ENCODE measurements around the gene CACNA1B. TPM values are rescaled to one million over a fixed set of nuclear protein-coding genes. Genes with fewer than 3 reads are reported as not detected.

Gene CACNA1B
- total RNA-seq, 2 donors from 2014 or later: 3.6 to 7.9 TPM

DNA sequence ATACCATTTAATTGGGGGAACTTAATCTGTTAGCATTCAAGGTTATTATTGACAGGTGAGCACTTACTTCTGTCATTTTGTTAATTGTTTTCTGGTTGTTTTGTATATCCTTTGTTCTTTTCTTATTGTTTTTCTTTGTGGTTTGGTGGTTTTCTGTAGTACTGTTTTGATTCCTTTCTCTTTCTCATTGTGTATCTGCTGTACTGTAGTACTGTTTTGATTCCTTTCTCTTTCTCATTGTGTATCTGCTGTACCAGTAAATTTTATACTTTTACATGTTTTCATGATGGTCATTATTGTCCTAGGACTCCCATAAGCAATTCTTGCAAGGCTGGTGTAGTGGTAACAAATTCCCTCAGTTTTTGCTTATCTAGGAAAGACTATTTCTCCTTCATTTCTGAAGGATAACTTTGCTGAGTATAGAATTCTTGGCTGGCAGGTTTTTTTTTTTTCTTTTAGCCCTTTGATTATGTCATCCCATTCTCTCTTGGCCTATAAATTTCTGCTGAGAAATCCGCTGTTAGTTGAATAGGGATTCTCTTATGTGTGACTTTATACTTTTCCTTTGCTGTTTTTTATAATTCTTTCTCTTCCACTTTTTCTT lies 24.1 kb upstream of the CACNA1B start:
- Histone ChIP-seq H3K36me3 (ENCODE audit: control insufficient read depth, insufficient read depth, low read length) (no peaks in the 10 kb centered on the region), H3K4me3 (ENCODE audit: low read length) (no peak overlapping the region), H3K4me1 (ENCODE audit: control insufficient read depth, insufficient read depth, low read length) (no peaks in the 10 kb centered on the region), H3K27ac (ENCODE audit: low read depth, low read length) (no peak overlapping the region), H3K27me3 (ENCODE audit: control insufficient read depth, insufficient read depth, low read length, poor library complexity, severe bottlenecking) (no peaks in the 10 kb centered on the region), H3K9ac (ENCODE audit: extremely low read depth, low read length, poor library complexity, severe bottlenecking) (no peak overlapping the region), H3K9me3 (ENCODE audit: control insufficient read depth, low read length) (peaks cover 29% of the 10 kb centered on the region)
- H3K9me3 Mint-ChIP-seq: peaks cover 25% of the 10 kb centered on the region
- peaks cover 8% of the 10 kb centered on the region for H3K4me1 Mint-ChIP-seq
- H3K4me3 Mint-ChIP-seq: no peak overlapping the region
- H3K36me3 Mint-ChIP-seq (ENCODE audit: low read depth): no peaks in the 10 kb centered on the region
- no peak overlapping the region for H3K27ac Mint-ChIP-seq
- H3K27me3 Mint-ChIP-seq (ENCODE audit: insufficient read depth): peaks cover 39% of the 10 kb centered on the region
- DNase-seq: no peak
- TF ChIP-seq, protein P1, sequence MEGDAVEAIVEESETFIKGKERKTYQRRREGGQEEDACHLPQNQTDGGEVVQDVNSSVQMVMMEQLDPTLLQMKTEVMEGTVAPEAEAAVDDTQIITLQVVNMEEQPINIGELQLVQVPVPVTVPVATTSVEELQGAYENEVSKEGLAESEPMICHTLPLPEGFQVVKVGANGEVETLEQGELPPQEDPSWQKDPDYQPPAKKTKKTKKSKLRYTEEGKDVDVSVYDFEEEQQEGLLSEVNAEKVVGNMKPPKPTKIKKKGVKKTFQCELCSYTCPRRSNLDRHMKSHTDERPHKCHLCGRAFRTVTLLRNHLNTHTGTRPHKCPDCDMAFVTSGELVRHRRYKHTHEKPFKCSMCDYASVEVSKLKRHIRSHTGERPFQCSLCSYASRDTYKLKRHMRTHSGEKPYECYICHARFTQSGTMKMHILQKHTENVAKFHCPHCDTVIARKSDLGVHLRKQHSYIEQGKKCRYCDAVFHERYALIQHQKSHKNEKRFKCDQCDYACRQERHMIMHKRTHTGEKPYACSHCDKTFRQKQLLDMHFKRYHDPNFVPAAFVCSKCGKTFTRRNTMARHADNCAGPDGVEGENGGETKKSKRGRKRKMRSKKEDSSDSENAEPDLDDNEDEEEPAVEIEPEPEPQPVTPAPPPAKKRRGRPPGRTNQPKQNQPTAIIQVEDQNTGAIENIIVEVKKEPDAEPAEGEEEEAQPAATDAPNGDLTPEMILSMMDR (conservative IDR thresholded peaks at IDR 0.05): no peak
- 100% methylated on average over 1 of the region's 1 CpG; no CpG with 5 or more reads in 1 of the 2 experiments for WGBS, 2 experiments (ENCODE audit: insufficient coverage in 1 of 2, insufficient read length in 1 of 2)

DNA sequence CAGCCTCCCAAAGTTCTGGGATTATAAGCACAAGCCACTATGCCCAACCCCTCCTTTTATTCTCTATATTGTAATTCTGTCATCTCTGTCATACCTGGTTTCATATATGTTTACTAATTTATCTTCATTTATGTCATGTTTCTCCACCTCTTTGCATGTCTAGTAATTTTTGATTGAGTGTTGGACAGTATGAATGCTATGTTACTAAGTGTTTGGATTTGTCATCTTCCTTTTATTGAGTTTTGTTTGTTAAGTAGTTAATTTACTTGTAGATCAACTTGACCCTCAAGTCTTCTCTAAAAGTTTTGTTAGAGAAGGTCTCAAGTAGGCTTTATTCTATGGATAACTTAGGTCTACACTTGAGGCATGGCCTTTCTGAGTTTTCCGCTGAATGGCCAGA lies 17.2 kb upstream of the CACNA1B start:
- no peak overlapping the region for H3K4me3 ChIP-seq (ENCODE audit: low read length)
- Mint-ChIP-seq H3K4me3 (no peak overlapping the region), H3K9me3 (peaks cover 23% of the 10 kb centered on the region), H3K36me3 (ENCODE audit: low read depth) (no peaks in the 10 kb centered on the region), H3K27me3 (ENCODE audit: insufficient read depth) (peaks cover 37% of the 10 kb centered on the region), H3K27ac (no peak overlapping the region), H3K4me1 (peaks cover 4% of the 10 kb centered on the region)
- H3K9me3 ChIP-seq (ENCODE audit: control insufficient read depth, low read length): peaks cover 40% of the 10 kb centered on the region
- 57 to 91% methylated on average over 1 of the region's 1 CpG for WGBS, 2 experiments (ENCODE audit: insufficient coverage in 1 of 2, insufficient read length in 1 of 2)
- H3K36me3 ChIP-seq (ENCODE audit: control insufficient read depth, insufficient read depth, low read length): no peaks in the 10 kb centered on the region
- TF ChIP-seq, protein P1 (conservative IDR thresholded peaks at IDR 0.05): no peak
- no peaks in the 10 kb centered on the region for H3K4me1 ChIP-seq (ENCODE audit: control insufficient read depth, insufficient read depth, low read length)
- no peaks in the 10 kb centered on the region for H3K27me3 ChIP-seq (ENCODE audit: control insufficient read depth, insufficient read depth, low read length, poor library complexity, severe bottlenecking)
- no peak for DNase-seq
- no peak overlapping the region for H3K9ac ChIP-seq (ENCODE audit: extremely low read depth, low read length, poor library complexity, severe bottlenecking)
- no peak overlapping the region for H3K27ac ChIP-seq (ENCODE audit: low read depth, low read length)

DNA sequence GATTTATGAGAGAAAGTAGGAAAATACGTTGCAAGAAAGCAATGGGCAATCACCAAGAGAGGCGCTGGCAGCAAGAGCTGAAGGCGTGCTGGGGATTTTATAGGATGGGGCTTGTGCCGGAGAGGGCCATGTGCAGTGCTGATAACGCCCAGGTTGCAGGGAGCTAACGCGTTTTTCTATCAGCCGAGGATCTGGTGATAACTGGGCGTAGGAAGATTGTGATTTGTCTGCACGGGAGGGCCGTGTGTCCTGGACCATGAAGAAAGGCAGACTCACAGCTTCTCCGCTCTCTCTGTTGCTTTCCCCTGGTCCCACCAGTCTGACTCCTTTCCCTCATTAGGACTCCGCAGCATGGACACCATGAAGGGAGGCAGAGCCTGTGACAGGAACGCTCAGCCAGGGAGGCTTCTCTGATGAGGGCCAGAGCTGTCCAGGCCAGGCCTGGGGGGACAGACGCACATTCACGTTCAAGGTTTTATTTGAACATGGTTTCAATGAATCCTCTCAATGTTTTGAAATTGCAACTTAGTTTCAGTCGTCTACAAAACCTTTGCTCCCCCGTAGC lies 11.9 kb upstream of the CACNA1B start:
- H3K4me3 Mint-ChIP-seq: no peak overlapping the region
- H3K9ac ChIP-seq (ENCODE audit: extremely low read depth, low read length, poor library complexity, severe bottlenecking): no peak overlapping the region
- TF ChIP-seq, protein P1 (conservative IDR thresholded peaks at IDR 0.05): no peak
- H3K4me1 ChIP-seq (ENCODE audit: control insufficient read depth, insufficient read depth, low read length): no peaks in the 10 kb centered on the region
- H3K9me3 Mint-ChIP-seq: peaks cover 7% of the 10 kb centered on the region
- H3K36me3 ChIP-seq (ENCODE audit: control insufficient read depth, insufficient read depth, low read length): no peaks in the 10 kb centered on the region
- H3K4me1 Mint-ChIP-seq: peaks cover 15% of the 10 kb centered on the region
- H3K36me3 Mint-ChIP-seq (ENCODE audit: low read depth): no peaks in the 10 kb centered on the region
- no peak overlapping the region for H3K27ac ChIP-seq (ENCODE audit: low read depth, low read length)
- H3K4me3 ChIP-seq (ENCODE audit: low read length): no peak overlapping the region
- no peaks in the 10 kb centered on the region for H3K27me3 ChIP-seq (ENCODE audit: control insufficient read depth, insufficient read depth, low read length, poor library complexity, severe bottlenecking)
- peaks cover 24% of the 10 kb centered on the region for H3K9me3 ChIP-seq (ENCODE audit: control insufficient read depth, low read length)
- 84 to 94% methylated on average over 14 to 18 of the region's 18 CpGs for WGBS, 2 experiments (ENCODE audit: insufficient coverage in 1 of 2, insufficient read length in 1 of 2)
- no peak overlapping the region for H3K27ac Mint-ChIP-seq
- peaks cover 20% of the 10 kb centered on the region for H3K27me3 Mint-ChIP-seq (ENCODE audit: insufficient read depth)
- DNase-seq: no peak

All from endodermal cell (in vitro differentiated cells).